Astrocyte (in vitro differentiated cells and primary cell): ENCODE data around the gene MTERF4. TPM values are rescaled to one million over a fixed set of nuclear protein-coding genes. Genes with fewer than 3 reads are reported as not detected.

Experiments
- DNase-seq: peaks from one replicate; pipeline ENCODE4 v3.0.0-alpha.2; 2010; ENCODE audit warnings: low read depth
- FAIRE-seq: peaks from 2 replicates; lab custom pipeline; 2011; peaks lifted over from hg19 to GRCh38; lab: Jason Lieb, UNC
- H2AFZ ChIP-seq: 2 replicates; pipeline ENCODE4 v1.6.0; 2012; ENCODE audit warnings: low read depth, low read length, inconsistent platforms
- H3K27ac ChIP-seq: 2 replicates; pipeline ENCODE4 v1.5.1; 2011; ENCODE audit warnings: low read depth, low read length, inconsistent platforms
- H3K27me3 ChIP-seq: 2 replicates; pipeline ENCODE4 v1.6.0; 2011; ENCODE audit warnings: low read length, inconsistent platforms; ENCODE audit not compliant: insufficient read depth
- H3K36me3 ChIP-seq: 2 replicates; pipeline ENCODE4 v1.5.1; 2011; ENCODE audit warnings: low read length, inconsistent platforms; ENCODE audit not compliant: insufficient read depth
- H3K4me1 ChIP-seq: 2 replicates; pipeline ENCODE4 v1.5.1; 2011; ENCODE audit warnings: low read length, inconsistent platforms; ENCODE audit not compliant: insufficient read depth
- H3K4me2 ChIP-seq: 2 replicates; pipeline ENCODE4 v1.6.0; 2012; ENCODE audit warnings: low read length, inconsistent platforms
- H3K4me3 ChIP-seq: 2 replicates; pipeline ENCODE4 v1.5.1; 2011; ENCODE audit warnings: low read depth, mild to moderate bottlenecking, low read length, inconsistent platforms; ENCODE audit not compliant: insufficient read depth
- H3K79me2 ChIP-seq: 2 replicates; pipeline ENCODE4 v1.6.0; 2012; ENCODE audit warnings: mild to moderate bottlenecking, low read length, inconsistent platforms; ENCODE audit not compliant: insufficient read depth
- H3K9ac ChIP-seq: 2 replicates; pipeline ENCODE4 v1.6.0; 2012; ENCODE audit warnings: mild to moderate bottlenecking, low read length, inconsistent platforms
- H3K9me3 ChIP-seq: 2 replicates; pipeline ENCODE4 v1.5.1; 2012; ENCODE audit warnings: low read depth, mild to moderate bottlenecking, low read length, inconsistent platforms; ENCODE audit not compliant: insufficient read depth
- H4K20me1 ChIP-seq: 2 replicates; pipeline ENCODE4 v1.6.0; 2012; ENCODE audit warnings: low read length, inconsistent platforms; ENCODE audit not compliant: insufficient read depth
- H3K27ac Mint-ChIP-seq: one replicate; pipeline ENCODE4 v1.8.0; 2021; ENCODE audit warnings: mild to moderate bottlenecking, mixed read lengths; ENCODE audit not compliant: unreplicated experiment
- H3K27me3 Mint-ChIP-seq: one replicate; pipeline ENCODE4 v1.8.0; 2021; ENCODE audit warnings: low read depth, mixed read lengths; ENCODE audit not compliant: unreplicated experiment
- H3K36me3 Mint-ChIP-seq: one replicate; pipeline ENCODE4 v1.8.0; 2021; ENCODE audit warnings: low read depth, mixed read lengths; ENCODE audit not compliant: unreplicated experiment
- H3K4me1 Mint-ChIP-seq: one replicate; pipeline ENCODE4 v1.8.0; 2021; ENCODE audit warnings: low read depth, mixed read lengths; ENCODE audit not compliant: unreplicated experiment
- H3K4me3 Mint-ChIP-seq: one replicate; pipeline ENCODE4 v1.8.0; 2021; ENCODE audit warnings: mild to moderate bottlenecking, moderate library complexity, mixed read lengths; ENCODE audit not compliant: unreplicated experiment
- H3K9me3 Mint-ChIP-seq: one replicate; pipeline ENCODE4 v1.8.0; 2021; ENCODE audit warnings: mild to moderate bottlenecking, mixed read lengths; ENCODE audit not compliant: unreplicated experiment
- CTCF ChIP-seq: IDR thresholded peaks from 2 replicates; pipeline ENCODE4 v1.5.1; 2011; ENCODE audit warnings: low read depth, mild to moderate bottlenecking, inconsistent platforms, low read length, moderate library complexity; ENCODE audit not compliant: insufficient read depth
- EZH2 ChIP-seq: IDR thresholded peaks from 2 replicates; pipeline ENCODE4 v1.6.1; 2012; ENCODE audit warnings: mild to moderate bottlenecking, low read length, inconsistent platforms; ENCODE audit not compliant: insufficient read depth
- total RNA-seq: library from RNA; stranded (reverse); gene quantifications from 2 replicates; pipeline ENCODE4 v1.2.1, GENCODE V29; 2021

MTERF4 gene
- total RNA-seq, 1 donor from 2014 or later: 26.3 TPM

GRCh38 chr2:241062389-241063092 is 39.5 kb downstream of the MTERF4 start:
- H3K27ac Mint-ChIP-seq: no peak overlapping the region
- H3K4me3 Mint-ChIP-seq: no peak overlapping the region
- no peak overlapping the region for H3K27ac ChIP-seq
- FAIRE-seq (no peak), DNase-seq (no peak)
- H3K4me2 ChIP-seq: no peak overlapping the region
- no peaks in the 10 kb centered on the region for H3K36me3 ChIP-seq
- H2AFZ ChIP-seq: no peak overlapping the region
- H3K79me2 ChIP-seq: no peaks in the 10 kb centered on the region
- peaks cover 4% of the 10 kb centered on the region for H3K27me3 ChIP-seq
- no peaks in the 10 kb centered on the region for H4K20me1 ChIP-seq
- TF ChIP-seq EZH2 (no peak), CTCF (no peak)
- no peaks in the 10 kb centered on the region for H3K9me3 Mint-ChIP-seq
- H3K27me3 Mint-ChIP-seq: peaks cover 41% of the 10 kb centered on the region
- no peaks in the 10 kb centered on the region for H3K4me1 Mint-ChIP-seq
- no peaks in the 10 kb centered on the region for H3K4me1 ChIP-seq
- no peak overlapping the region for H3K9ac ChIP-seq
- no peaks in the 10 kb centered on the region for H3K9me3 ChIP-seq
- no peak overlapping the region for H3K4me3 ChIP-seq
- H3K36me3 Mint-ChIP-seq: no peaks in the 10 kb centered on the region

DNA sequence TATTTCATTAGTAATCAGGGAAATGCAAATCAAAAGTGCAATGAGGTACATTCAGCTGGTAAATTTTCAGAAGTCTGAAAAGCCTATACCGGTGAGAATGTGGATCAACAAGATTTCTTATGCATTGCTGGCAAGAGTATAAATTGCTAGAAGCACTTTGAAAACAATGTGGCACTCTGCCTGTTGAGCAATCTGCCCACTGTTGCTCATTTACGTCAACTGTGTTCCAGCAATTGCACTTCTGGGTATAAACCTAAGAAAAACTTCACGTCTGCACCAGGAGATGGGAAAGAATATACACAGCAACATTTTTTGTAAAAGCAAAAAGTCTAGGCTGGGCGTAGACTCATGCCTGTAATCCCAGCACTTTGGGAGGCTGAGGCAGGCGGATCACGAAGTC is 40.8 kb downstream of the MTERF4 start:
- H3K9me3 Mint-ChIP-seq: no peaks in the 10 kb centered on the region
- Histone ChIP-seq H3K79me2 (no peaks in the 10 kb centered on the region), H3K4me3 (no peak overlapping the region), H3K36me3 (no peaks in the 10 kb centered on the region), H3K27ac (no peak overlapping the region), H3K4me2 (no peak overlapping the region), H2AFZ (no peak overlapping the region), H3K4me1 (no peaks in the 10 kb centered on the region), H3K9ac (no peak overlapping the region), H3K9me3 (no peaks in the 10 kb centered on the region), H4K20me1 (no peaks in the 10 kb centered on the region), H3K27me3 (peaks cover 4% of the 10 kb centered on the region)
- H3K27me3 Mint-ChIP-seq: peaks cover 40% of the 10 kb centered on the region
- DNase-seq: no peak
- no peak for FAIRE-seq
- H3K36me3 Mint-ChIP-seq: no peaks in the 10 kb centered on the region
- TF ChIP-seq CTCF: no peak
- no peak for TF ChIP-seq EZH2
- no peak overlapping the region for H3K27ac Mint-ChIP-seq
- no peaks in the 10 kb centered on the region for H3K4me1 Mint-ChIP-seq
- no peak overlapping the region for H3K4me3 Mint-ChIP-seq

DNA sequence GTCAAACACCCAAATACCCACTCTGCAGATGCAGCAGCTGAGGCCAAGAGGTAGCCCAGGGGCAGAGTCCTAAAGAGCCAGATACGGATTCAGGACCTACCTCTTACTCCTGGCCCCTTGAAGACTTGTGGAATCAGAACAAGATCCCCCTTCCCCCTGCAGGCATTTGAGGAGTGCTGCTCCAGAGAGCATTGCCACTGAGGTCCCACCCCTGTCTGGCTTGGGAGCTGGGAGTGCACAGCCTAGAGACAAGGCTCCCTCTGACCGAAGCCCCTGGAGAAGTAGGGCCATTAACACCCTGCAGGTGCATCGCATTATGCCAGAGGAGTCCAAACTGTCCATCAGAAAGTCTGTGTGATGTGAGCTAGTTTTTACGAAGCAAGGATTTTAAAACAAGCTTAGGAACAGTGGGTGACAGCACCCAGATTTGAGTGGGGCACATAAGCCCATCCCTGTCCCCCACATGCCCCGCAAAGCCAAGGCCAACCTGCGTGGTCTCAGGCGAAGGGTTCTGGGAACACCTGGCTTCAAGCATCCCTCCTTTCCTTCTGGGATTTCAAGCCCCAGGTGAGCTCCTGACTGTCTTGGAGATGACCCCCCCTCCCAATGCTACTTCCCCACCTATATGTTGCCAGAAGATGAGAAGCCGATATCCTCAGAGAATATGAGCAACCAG is 48.4 kb downstream of the MTERF4 start:
- Mint-ChIP-seq H3K4me3 (no peak overlapping the region), H3K27ac (no peak overlapping the region), H3K36me3 (no peaks in the 10 kb centered on the region), H3K9me3 (peaks cover 2% of the 10 kb centered on the region), H3K27me3 (peaks cover 41% of the 10 kb centered on the region), H3K4me1 (no peaks in the 10 kb centered on the region)
- Histone ChIP-seq H3K4me1 (no peaks in the 10 kb centered on the region), H3K4me2 (no peak overlapping the region), H3K36me3 (no peaks in the 10 kb centered on the region), H4K20me1 (no peaks in the 10 kb centered on the region), H3K9ac (no peak overlapping the region), H3K27me3 (no peaks in the 10 kb centered on the region), H3K79me2 (no peaks in the 10 kb centered on the region), H3K4me3 (no peak overlapping the region), H3K9me3 (no peaks in the 10 kb centered on the region), H3K27ac (no peak overlapping the region), H2AFZ (no peak overlapping the region)
- no peak for DNase-seq
- TF ChIP-seq CTCF (no peak), EZH2 (no peak)
- FAIRE-seq: no peak
